Breast epithelium (tissue), 3 donors: ENCODE measurements around the gene MDM4.

ENCODE experiments used
- CTCF ChIP-seq, 3 donors: fragments of 450-650 bp; IDR thresholded peaks; one replicate each; pipeline ENCODE4 v1.5.1; 2016 to 2017; ENCODE audit warnings: antibody characterized with exemption in 3 of 3, mild to moderate bottlenecking in 3 of 3, moderate library complexity in 3 of 3
- POLR2A ChIP-seq: fragments of 450-650 bp; IDR thresholded peaks from one replicate; pipeline ENCODE4 v1.6.1; 2016; ENCODE audit warnings: antibody characterized with exemption, mild to moderate bottlenecking, moderate library complexity
- POLR2AphosphoS5 ChIP-seq, 3 donors: sonication (generic); formaldehyde crosslinking; IDR thresholded peaks; one replicate each; pipeline ENCODE4 v1.6.1; 2017; ENCODE audit warnings: antibody characterized with exemption in 3 of 3

- TF ChIP-seq POLR2A (no peak), CTCF (IDR thresholded peaks at IDR 0.05) (no peak), POLR2AphosphoS5 (IDR thresholded peaks at IDR 0.05) (no peak)
These were observed 83.4 kb downstream of the MDM4 start for GRCh38 chr1:204599596-204599995.
